IPS-15b (cell line): ENCODE measurements around the gene RARS2.
A peak's percentile ranks its signal among the peaks of the same experiment; 100 is the strongest.

Experiments
- H3K27me3 ChIP-seq: one replicate; pipeline ENCODE4 v1.6.1; 2013; ENCODE audit warnings: low read length; ENCODE audit not compliant: control insufficient read depth, insufficient read depth
- H3K36me3 ChIP-seq: one replicate; pipeline ENCODE4 v1.6.1; 2013; ENCODE audit warnings: low read length; ENCODE audit not compliant: control insufficient read depth, insufficient read depth
- H3K4me1 ChIP-seq: one replicate; pipeline ENCODE4 v1.6.1; 2013; ENCODE audit warnings: mild to moderate bottlenecking, low read length; ENCODE audit not compliant: control insufficient read depth, insufficient read depth
- H3K4me3 ChIP-seq: one replicate; pipeline ENCODE4 v1.5.1; 2013; ENCODE audit warnings: low read depth, low read length
- H3K9ac ChIP-seq: one replicate; pipeline ENCODE4 v1.6.1; 2013; ENCODE audit warnings: low read depth, mild to moderate bottlenecking, low read length
- H3K9me3 ChIP-seq: one replicate; pipeline ENCODE4 v1.6.1; 2013; ENCODE audit warnings: mild to moderate bottlenecking, low read length; ENCODE audit not compliant: control insufficient read depth, insufficient read depth

RARS2 gene, protein sequence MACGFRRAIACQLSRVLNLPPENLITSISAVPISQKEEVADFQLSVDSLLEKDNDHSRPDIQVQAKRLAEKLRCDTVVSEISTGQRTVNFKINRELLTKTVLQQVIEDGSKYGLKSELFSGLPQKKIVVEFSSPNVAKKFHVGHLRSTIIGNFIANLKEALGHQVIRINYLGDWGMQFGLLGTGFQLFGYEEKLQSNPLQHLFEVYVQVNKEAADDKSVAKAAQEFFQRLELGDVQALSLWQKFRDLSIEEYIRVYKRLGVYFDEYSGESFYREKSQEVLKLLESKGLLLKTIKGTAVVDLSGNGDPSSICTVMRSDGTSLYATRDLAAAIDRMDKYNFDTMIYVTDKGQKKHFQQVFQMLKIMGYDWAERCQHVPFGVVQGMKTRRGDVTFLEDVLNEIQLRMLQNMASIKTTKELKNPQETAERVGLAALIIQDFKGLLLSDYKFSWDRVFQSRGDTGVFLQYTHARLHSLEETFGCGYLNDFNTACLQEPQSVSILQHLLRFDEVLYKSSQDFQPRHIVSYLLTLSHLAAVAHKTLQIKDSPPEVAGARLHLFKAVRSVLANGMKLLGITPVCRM

DNA sequence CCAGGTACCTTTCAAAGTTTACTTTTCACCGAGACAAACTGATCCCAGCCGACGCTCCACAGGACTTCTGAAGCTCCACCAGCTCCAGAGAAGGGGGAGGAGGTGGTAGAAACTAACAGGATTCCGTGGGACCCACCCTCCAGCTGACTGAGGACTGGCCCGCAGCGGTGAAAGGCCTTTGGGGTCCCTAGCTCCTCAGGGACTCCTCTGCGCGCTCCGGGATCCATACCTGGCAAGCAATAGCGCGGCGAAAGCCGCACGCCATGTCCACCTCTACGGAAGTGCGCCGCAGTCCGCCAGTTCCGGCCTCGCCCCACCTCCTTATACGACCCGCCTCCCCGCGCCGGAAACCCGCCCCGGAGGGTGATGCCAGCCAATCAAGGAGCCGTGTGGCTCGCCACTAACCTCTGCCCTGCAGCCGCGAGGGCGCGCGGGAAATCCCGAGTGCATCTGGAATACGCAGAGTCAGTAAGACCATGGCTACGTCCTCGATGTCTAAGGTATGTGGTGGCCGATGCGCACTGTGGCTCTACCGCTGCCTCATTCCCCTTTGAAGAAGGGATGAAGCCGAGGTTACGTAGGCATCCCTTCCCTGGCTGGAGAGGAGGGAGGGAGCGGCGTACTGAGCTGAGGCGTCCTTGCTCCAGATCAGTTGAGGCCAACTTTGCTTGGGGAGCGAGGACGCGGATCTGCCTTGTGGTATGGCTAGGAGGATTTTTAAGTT lies at the start of gene RARS2, which contains the start of gene ORC3:
TSS of gene RARS2 (minus strand) at position 295 of the 724 bp plus-strand sequence. CDS start at position 265, 30 bp downstream.
TSS of gene ORC3 (plus strand) at position 443 of the 724 bp plus-strand sequence. CDS start at position 477, 34 bp downstream.
- no peaks in the 10 kb centered on the region for H3K36me3 ChIP-seq
- peak within 1 kb of the TSS; percentile 89 for H3K9ac ChIP-seq
- H3K9me3 ChIP-seq = no peaks in the 10 kb centered on the region
- peaks cover 3% of the 10 kb centered on the region for H3K4me1 ChIP-seq
- H3K27me3 ChIP-seq = no peaks in the 10 kb centered on the region
- H3K4me3 ChIP-seq = peak within 1 kb of the TSS; percentile 100

DNA sequence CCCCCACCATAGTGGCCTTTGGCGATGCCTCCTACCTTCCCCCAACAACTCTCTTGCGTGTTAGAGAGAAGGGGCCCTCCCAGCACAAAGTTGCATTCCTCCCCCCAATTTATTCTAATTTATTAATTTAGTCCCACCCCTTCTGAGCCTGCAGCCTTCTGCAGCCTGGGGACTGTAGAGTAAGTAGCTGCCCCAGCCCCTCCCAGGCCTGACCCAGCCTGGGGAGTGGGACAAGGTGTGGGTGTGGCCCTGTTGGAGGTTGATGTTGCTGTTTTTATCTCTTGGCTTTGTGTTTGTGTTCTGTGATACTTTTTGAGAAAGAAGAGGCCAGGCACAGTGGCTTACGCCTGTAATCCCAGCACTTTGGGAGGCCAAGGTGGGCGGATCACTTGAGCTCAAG lies 49.6 kb upstream of the RARS2 start:
- Histone ChIP-seq H3K4me1 (no peaks in the 10 kb centered on the region), H3K36me3 (peaks cover 6% of the 10 kb centered on the region), H3K9ac (no peak overlapping the region), H3K27me3 (no peaks in the 10 kb centered on the region), H3K9me3 (no peaks in the 10 kb centered on the region), H3K4me3 (no peak overlapping the region)

DNA sequence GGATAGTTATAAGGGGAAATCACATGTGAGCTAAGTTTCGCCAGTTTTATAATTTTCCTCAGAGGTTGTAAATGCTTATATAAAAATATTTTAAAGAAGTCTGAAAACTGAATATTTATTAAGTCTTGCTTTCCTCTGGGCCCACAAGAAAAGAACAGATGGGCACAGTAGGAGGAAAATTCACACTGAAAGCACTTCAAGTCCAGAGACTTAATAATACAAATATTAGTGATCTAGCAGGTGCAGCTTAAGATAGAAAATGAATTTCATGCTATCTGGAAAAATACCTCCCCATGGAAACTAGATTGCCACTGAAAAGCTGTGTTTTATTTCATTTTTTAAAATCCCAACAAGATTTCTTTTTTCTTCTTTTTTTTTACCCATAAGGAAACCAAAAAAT lies 47.3 kb upstream of the RARS2 start:
- no peaks in the 10 kb centered on the region for H3K9me3 ChIP-seq
- H3K4me3 ChIP-seq = no peak overlapping the region
- no peaks in the 10 kb centered on the region for H3K27me3 ChIP-seq
- no peak overlapping the region for H3K9ac ChIP-seq
- no peaks in the 10 kb centered on the region for H3K4me1 ChIP-seq
- H3K36me3 ChIP-seq = peaks cover 6% of the 10 kb centered on the region

DNA sequence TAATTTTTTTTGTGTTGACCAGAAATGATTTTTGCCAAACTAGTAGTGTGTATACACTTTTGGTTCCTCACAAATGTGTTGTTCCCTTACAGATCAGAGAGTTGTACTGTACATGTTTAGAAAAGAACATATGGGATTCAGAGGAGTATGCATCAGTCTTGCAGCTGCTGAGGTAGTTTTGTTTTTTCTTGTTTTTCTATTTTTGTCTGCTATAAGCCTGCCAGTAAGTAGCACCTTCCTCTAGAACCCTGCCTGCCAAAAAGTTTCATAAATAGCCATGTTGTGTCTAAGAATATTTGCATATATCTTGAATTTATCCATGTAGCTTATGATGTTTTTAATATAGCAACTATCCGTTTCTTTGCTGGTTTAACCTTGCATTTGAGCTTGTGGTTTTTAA lies 46.5 kb upstream of the RARS2 start:
- H3K4me3 ChIP-seq = no peak overlapping the region
- H3K27me3 ChIP-seq = no peaks in the 10 kb centered on the region
- no peaks in the 10 kb centered on the region for H3K9me3 ChIP-seq
- no peaks in the 10 kb centered on the region for H3K4me1 ChIP-seq
- H3K36me3 ChIP-seq = peaks cover 6% of the 10 kb centered on the region
- no peak overlapping the region for H3K9ac ChIP-seq

DNA sequence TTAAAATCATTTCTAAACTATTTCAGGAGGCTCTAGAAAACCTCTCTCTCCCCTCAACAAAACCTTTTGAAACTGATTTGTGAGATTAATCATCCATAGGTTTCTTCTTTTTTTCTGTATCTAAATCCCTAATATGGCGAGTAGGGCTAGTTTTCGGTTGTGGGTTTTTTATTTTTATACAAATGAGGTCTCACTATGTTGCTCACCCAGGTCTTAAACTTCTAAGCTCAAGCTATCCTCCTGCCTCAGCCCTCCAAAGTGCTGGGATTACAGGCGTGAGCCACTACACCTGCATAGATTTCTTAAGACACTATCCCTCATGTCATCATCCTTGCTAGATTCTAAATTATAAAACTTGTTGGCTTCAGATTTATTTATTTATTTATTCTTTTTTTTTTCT lies 44.1 kb upstream of the RARS2 start:
- H3K36me3 ChIP-seq = peaks cover 6% of the 10 kb centered on the region
- no peaks in the 10 kb centered on the region for H3K27me3 ChIP-seq

DNA sequence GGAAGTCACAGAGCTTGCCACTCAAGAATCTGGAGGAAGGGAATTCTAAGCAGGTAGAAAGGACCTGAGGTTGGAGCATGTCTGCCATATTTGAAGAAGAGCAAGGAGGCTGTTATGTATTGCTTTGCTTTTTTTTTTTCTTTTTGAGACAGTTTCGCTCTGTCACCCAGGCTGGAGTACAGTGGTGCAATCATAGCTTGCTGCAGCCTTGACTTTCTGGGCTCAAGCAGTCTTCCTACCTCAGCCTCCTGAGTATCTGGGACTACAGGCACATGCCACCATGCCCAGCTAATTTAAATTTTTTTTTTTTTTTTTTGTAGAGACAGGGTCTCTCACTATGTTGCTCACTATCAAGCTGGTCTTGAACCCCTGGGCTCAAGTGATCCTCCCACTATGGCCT lies 41.0 kb upstream of the RARS2 start:
- no peak overlapping the region for H3K9ac ChIP-seq
- H3K9me3 ChIP-seq = no peaks in the 10 kb centered on the region
- no peaks in the 10 kb centered on the region for H3K27me3 ChIP-seq
- no peak overlapping the region for H3K4me3 ChIP-seq
- H3K36me3 ChIP-seq = no peaks in the 10 kb centered on the region
- no peaks in the 10 kb centered on the region for H3K4me1 ChIP-seq

More for the DNA sequence above, 44.1 kb upstream of the RARS2 start:
- Histone ChIP-seq H3K4me3 (no peak overlapping the region), H3K4me1 (no peaks in the 10 kb centered on the region), H3K9me3 (no peaks in the 10 kb centered on the region), H3K9ac (no peak overlapping the region)

DNA sequence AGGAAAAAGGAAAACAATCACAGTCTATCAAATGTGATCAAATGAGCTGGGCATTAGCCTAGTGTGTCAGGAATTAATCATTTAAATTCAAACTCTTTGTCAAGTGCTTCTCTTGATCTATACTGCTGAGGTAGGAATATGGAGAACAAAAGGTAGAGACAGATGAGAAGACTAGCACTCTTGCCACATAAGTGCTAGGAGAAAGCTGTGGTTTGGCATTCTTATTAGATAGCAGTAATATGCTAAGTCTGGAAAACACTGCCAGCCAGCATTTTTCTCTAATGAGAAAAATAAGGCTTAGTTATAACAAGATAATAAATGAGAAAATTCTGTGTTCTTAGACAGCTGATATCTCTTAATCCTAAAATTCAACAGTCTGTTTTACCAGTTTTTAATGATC lies 39.1 kb upstream of the RARS2 start:
- no peak overlapping the region for H3K9ac ChIP-seq
- H3K36me3 ChIP-seq = no peaks in the 10 kb centered on the region
- H3K27me3 ChIP-seq = no peaks in the 10 kb centered on the region
- H3K4me1 ChIP-seq = no peaks in the 10 kb centered on the region
- no peak overlapping the region for H3K4me3 ChIP-seq
- H3K9me3 ChIP-seq = no peaks in the 10 kb centered on the region

DNA sequence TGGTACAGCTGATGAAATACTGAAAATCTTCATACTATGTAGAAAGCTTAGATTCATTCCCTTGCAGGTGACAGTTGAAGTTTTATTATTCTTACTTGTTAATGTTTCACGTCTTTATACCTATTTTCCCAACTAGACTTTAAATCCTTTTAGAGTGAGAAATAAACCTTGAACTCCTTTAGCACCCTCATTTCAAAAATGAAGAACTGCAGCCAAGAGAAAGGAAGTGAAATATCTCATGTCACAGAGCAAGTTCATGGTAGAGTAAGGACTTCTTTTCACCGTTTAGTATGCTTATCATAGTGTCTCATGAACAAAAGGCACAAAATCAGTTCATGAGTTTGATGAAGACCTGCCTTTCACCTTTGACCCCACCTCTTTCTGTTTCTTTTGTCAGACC lies 38.6 kb upstream of the RARS2 start:
- no peak overlapping the region for H3K9ac ChIP-seq
- H3K27me3 ChIP-seq = no peaks in the 10 kb centered on the region
- H3K36me3 ChIP-seq = no peaks in the 10 kb centered on the region
- H3K4me1 ChIP-seq = no peaks in the 10 kb centered on the region
- no peak overlapping the region for H3K4me3 ChIP-seq
- no peaks in the 10 kb centered on the region for H3K9me3 ChIP-seq

DNA sequence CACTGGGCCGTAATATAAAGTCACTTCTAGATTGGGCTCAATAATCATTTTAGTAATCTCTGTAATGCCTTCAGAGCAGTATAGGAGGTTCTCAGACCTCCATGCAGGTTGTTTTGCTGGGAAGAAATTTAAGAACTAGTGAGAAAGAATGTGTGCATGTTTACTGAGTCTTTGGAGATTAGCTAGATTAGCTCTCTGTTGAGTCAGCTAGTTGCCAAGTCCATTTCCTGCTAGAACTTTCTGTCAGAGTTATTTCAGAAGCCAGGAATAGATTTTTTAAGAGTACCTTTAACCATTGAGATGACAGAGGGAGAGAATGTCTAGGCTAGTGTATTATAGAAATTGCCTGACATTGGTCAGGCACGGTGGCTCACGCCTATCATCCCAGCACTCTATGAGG lies 33.5 kb upstream of the RARS2 start:
- no peaks in the 10 kb centered on the region for H3K27me3 ChIP-seq
- no peak overlapping the region for H3K4me3 ChIP-seq
- peaks cover 10% of the 10 kb centered on the region for H3K36me3 ChIP-seq
- no peak overlapping the region for H3K9ac ChIP-seq
- H3K9me3 ChIP-seq = no peaks in the 10 kb centered on the region
- H3K4me1 ChIP-seq = no peaks in the 10 kb centered on the region

DNA sequence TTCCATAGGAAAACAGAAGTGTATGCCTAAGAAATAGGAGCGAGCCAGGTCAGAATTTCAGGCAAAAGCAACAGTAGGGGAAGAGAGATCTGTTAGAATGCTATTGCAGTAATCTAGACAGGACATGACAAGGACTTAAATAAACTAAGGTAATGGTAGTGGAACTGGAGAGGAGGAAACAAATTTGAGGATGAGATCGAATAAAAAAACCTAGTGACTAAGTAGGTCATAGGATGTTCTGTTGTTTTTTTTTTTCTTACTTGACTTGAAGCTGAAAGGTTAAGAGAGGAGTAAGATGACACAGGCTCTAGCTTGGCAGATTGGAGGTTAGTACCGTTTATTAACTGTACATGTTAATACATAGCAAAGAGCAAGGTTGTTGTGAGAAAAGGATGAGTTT lies 28.7 kb upstream of the RARS2 start:
- no peak overlapping the region for H3K9ac ChIP-seq
- no peaks in the 10 kb centered on the region for H3K4me1 ChIP-seq
- no peaks in the 10 kb centered on the region for H3K27me3 ChIP-seq
- H3K9me3 ChIP-seq = no peaks in the 10 kb centered on the region
- no peak overlapping the region for H3K4me3 ChIP-seq
- peaks cover 16% of the 10 kb centered on the region for H3K36me3 ChIP-seq

DNA sequence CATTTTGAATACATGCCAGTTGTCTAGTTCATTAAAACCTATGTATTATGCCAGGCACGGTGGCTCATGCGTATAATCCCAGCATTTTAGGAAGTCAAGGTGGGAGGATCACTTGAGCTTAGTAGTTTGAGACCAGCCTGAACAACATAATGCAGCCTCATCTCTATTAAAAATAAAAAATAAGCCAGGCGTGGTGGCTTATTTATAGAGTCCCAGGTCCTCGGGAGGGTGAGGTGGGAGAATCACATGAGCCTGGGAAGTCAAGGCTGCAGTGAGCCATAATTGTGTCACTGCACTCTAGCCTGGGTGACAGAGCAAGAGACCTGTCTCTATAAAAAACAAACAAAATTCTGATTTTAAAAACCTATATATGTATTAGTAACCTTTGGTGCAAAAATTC lies 27.6 kb upstream of the RARS2 start:
- Histone ChIP-seq H3K4me1 (no peaks in the 10 kb centered on the region), H3K9ac (no peak overlapping the region), H3K36me3 (peaks cover 14% of the 10 kb centered on the region), H3K27me3 (no peaks in the 10 kb centered on the region), H3K9me3 (no peaks in the 10 kb centered on the region), H3K4me3 (no peak overlapping the region)
